OCI-LY7 (cell line): Measurements from ENCODE around the gene ZNF569.

ENCODE experiments used
- CTCF ChIP-seq: fragments of 200-600 bp; sonication (generic); conservative IDR thresholded peaks from 2 replicates; pipeline ENCODE4 v1.5.1; 2014; ENCODE audit warnings: mild to moderate bottlenecking, antibody characterized with exemption, low read length, moderate library complexity, mixed read lengths
- EZH2phosphoT487 ChIP-seq: fragments of 200-600 bp; sonication (generic); IDR thresholded peaks from 2 replicates; pipeline ENCODE4 v1.6.1; 2018; ENCODE audit warnings: low read depth, borderline replicate concordance, mild to moderate bottlenecking, mixed run types, antibody characterized with exemption, low read length, moderate library complexity, mixed read lengths

- TF ChIP-seq CTCF (no peak), EZH2phosphoT487 (no peak)
Measured at GRCh38 chr19:37492213-37492612, 25.0 kb upstream of the ZNF569 start.
